HepG2 (cell line): ENCODE data around the gene SNRNP27.

ENCODE experiments used
- CTCF ChIP-seq: sonication (generic); formaldehyde crosslinking; IDR thresholded peaks from 2 replicates; pipeline ENCODE4 v1.5.0; 2020; ENCODE audit warnings: mild to moderate bottlenecking, missing genetic modification reagents, moderate library complexity
- GLMP ChIP-seq: sonication (generic); formaldehyde crosslinking; IDR thresholded peaks from 2 replicates; pipeline ENCODE4 v1.9.0; 2021; ENCODE audit warnings: missing genetic modification reagents, mild to moderate bottlenecking, borderline replicate concordance
- POLR2A ChIP-seq, 2 experiments: IDR thresholded peaks; 2 replicates each; pipeline ENCODE4 v1.6.1; 2011; ENCODE audit warnings: low read depth in 2 of 2, low read length in 2 of 2, mild to moderate bottlenecking in 1 of 2, moderate library complexity in 1 of 2; ENCODE audit not compliant: insufficient read depth in 1 of 2
- TAF1 ChIP-seq: sonication (generic); formaldehyde crosslinking; IDR thresholded peaks from 2 replicates; pipeline ENCODE4 v1.4.0; 2020; ENCODE audit warnings: missing genetic modification reagents
- TARDBP ChIP-seq: sonication (generic); formaldehyde crosslinking; IDR thresholded peaks from 2 replicates; pipeline ENCODE4 v1.8.0; 2022; ENCODE audit warnings: mild to moderate bottlenecking, missing genetic modification reagents
- TMF1 ChIP-seq: sonication (generic); formaldehyde crosslinking; IDR thresholded peaks from 2 replicates; pipeline ENCODE4 v1.8.1; 2022; ENCODE audit warnings: low read depth, missing genetic modification reagents
- ZNF17 ChIP-seq: sonication (generic); formaldehyde crosslinking; IDR thresholded peaks from 2 replicates; pipeline ENCODE4 v1.5.0; 2020; ENCODE audit warnings: mild to moderate bottlenecking, missing genetic modification reagents
- ZNF510 ChIP-seq: sonication (generic); formaldehyde crosslinking; IDR thresholded peaks from 2 replicates; pipeline ENCODE4 v1.4.0; 2020; ENCODE audit warnings: low read depth, mild to moderate bottlenecking, missing genetic modification reagents
- ZNF607 ChIP-seq: sonication (generic); formaldehyde crosslinking; IDR thresholded peaks from 2 replicates; pipeline ENCODE4 v1.5.1; 2020; ENCODE audit warnings: missing genetic modification reagents, mild to moderate bottlenecking, borderline replicate concordance
- ZNF768 ChIP-seq: sonication (generic); formaldehyde crosslinking; IDR thresholded peaks from 2 replicates; pipeline ENCODE4 v1.4.0; 2020; ENCODE audit warnings: missing genetic modification reagents
- TF ChIP-seq, protein P1 (sequence below), 2 experiments: sonication (generic) in 1 of 2; formaldehyde crosslinking in 1 of 2; IDR thresholded peaks; 2 replicates each; pipeline versions ENCODE4 v1.5.1 to v1.6.1; 2011 to 2020; ENCODE audit warnings: borderline replicate concordance in 1 of 2, low read depth in 1 of 2, low read length in 1 of 2, mild to moderate bottlenecking in 1 of 2, missing genetic modification reagents in 1 of 2, moderate library complexity in 1 of 2
- TF ChIP-seq, protein P2 (sequence below): sonication (generic); formaldehyde crosslinking; IDR thresholded peaks from 2 replicates; pipeline ENCODE4 v1.8.0; 2022; ENCODE audit warnings: mild to moderate bottlenecking, missing genetic modification reagents, borderline replicate concordance
- TF ChIP-seq, protein P3 (sequence below): sonication (generic); formaldehyde crosslinking; IDR thresholded peaks from 2 replicates; pipeline ENCODE4 v1.4.0; 2020; ENCODE audit warnings: missing genetic modification reagents
- TF ChIP-seq, protein P4 (sequence below): sonication (generic); formaldehyde crosslinking; IDR thresholded peaks from 2 replicates; pipeline ENCODE4 v1.5.1; 2020; ENCODE audit warnings: mild to moderate bottlenecking, missing genetic modification reagents

- no peak for TF ChIP-seq TMF1
- TF ChIP-seq, protein P1, sequence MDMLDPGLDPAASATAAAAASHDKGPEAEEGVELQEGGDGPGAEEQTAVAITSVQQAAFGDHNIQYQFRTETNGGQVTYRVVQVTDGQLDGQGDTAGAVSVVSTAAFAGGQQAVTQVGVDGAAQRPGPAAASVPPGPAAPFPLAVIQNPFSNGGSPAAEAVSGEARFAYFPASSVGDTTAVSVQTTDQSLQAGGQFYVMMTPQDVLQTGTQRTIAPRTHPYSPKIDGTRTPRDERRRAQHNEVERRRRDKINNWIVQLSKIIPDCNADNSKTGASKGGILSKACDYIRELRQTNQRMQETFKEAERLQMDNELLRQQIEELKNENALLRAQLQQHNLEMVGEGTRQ (IDR thresholded peaks at IDR 0.05; ENCODE audit: low read depth, low read length) = no peak
- TF ChIP-seq, protein P1 (CRISPR knock-in tag; IDR thresholded peaks at IDR 0.05; ENCODE audit: borderline replicate concordance) = no peak
- no peak for TF ChIP-seq ZNF607
- TF ChIP-seq, protein P2, sequence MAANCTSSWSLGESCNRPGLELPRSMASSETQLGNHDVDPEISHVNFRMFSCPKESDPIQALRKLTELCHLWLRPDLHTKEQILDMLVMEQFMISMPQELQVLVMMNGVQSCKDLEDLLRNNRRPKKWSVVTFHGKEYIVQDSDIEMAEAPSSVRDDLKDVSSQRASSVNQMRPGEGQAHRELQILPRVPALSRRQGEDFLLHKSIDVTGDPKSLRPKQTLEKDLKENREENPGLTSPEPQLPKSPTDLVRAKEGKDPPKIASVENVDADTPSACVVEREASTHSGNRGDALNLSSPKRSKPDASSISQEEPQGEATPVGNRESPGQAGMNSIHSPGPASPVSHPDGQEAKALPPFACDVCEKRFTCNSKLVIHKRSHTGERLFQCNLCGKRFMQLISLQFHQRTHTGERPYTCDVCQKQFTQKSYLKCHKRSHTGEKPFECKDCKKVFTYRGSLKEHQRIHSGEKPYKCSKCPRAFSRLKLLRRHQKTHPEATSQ (CRISPR knock-in tag) = no peak
- TF ChIP-seq CTCF (CRISPR knock-in tag) = no peak
- TF ChIP-seq TARDBP (CRISPR knock-in tag) = no peak
- no peak for TF ChIP-seq POLR2A (IDR thresholded peaks at IDR 0.05; ENCODE audit: insufficient read depth in 1 of 2, low read depth in 2 of 2, low read length in 2 of 2)
- no peak for TF ChIP-seq ZNF17
- TF ChIP-seq, protein P3, sequence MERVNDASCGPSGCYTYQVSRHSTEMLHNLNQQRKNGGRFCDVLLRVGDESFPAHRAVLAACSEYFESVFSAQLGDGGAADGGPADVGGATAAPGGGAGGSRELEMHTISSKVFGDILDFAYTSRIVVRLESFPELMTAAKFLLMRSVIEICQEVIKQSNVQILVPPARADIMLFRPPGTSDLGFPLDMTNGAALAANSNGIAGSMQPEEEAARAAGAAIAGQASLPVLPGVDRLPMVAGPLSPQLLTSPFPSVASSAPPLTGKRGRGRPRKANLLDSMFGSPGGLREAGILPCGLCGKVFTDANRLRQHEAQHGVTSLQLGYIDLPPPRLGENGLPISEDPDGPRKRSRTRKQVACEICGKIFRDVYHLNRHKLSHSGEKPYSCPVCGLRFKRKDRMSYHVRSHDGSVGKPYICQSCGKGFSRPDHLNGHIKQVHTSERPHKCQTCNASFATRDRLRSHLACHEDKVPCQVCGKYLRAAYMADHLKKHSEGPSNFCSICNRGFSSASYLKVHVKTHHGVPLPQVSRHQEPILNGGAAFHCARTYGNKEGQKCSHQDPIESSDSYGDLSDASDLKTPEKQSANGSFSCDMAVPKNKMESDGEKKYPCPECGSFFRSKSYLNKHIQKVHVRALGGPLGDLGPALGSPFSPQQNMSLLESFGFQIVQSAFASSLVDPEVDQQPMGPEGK (CRISPR knock-in tag) = no peak
- TF ChIP-seq GLMP (CRISPR knock-in tag) = no peak
- TF ChIP-seq ZNF510 (CRISPR knock-in tag) = no peak
- TF ChIP-seq, protein P4, sequence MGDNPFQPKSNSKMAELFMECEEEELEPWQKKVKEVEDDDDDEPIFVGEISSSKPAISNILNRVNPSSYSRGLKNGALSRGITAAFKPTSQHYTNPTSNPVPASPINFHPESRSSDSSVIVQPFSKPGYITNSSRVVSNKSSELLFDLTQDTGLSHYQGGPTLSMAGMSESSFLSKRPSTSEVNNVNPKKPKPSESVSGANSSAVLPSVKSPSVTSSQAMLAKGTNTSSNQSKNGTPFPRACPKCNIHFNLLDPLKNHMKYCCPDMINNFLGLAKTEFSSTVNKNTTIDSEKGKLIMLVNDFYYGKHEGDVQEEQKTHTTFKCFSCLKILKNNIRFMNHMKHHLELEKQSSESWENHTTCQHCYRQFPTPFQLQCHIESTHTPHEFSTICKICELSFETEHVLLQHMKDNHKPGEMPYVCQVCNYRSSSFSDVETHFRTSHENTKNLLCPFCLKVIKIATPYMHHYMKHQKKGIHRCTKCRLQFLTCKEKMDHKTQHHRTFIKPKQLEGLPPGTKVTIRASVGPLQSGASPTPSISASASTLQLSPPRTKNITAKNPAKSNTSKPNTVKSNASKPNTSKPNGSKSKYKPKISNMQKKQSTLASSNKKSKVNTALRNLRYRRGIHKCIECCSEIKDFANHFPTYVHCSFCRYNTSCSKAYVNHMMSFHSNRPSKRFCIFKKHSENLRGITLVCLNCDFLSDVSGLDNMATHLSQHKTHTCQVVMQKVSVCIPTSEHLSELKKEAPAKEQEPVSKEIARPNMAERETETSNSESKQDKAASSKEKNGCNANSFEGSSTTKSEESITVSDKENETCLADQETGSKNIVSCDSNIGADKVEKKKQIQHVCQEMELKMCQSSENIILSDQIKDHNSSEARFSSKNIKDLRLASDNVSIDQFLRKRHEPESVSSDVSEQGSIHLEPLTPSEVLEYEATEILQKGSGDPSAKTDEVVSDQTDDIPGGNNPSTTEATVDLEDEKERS (CRISPR knock-in tag) = no peak
- no peak for TF ChIP-seq ZNF768 (CRISPR knock-in tag)
- no peak for TF ChIP-seq TAF1 (CRISPR knock-in tag)
Observed at GRCh38 chr2:69945441-69945840, 51.7 kb downstream of the SNRNP27 start.
